Right atrium auricular region (tissue), 2 donors: ENCODE data around the gene CYP8B1. TPM values are rescaled to one million over a fixed set of nuclear protein-coding genes. Genes with fewer than 3 reads are reported as not detected.

ENCODE experiments used
- DNase-seq: peaks from one replicate; pipeline ENCODE4 v3.0.0-alpha.2; 2019; ENCODE audit warnings: low spot score
- H3K27ac ChIP-seq, 2 donors: fragments of 200-600 bp; sonication (generic); 1 replicate in 1 of 2; 2 replicates in 1 of 2; pipeline ENCODE4 v1.5.1; 2016 to 2019
- H3K27me3 ChIP-seq, 2 donors: fragments of 200-600 bp; sonication (generic); one replicate each; pipeline versions ENCODE4 v1.5.1 to v1.6.0; 2017 to 2019
- H3K36me3 ChIP-seq: fragments of 200-600 bp; sonication (generic); one replicate; pipeline ENCODE4 v1.5.1; 2016
- H3K4me1 ChIP-seq, 2 donors: fragments of 200-600 bp; sonication (generic); one replicate each; pipeline versions ENCODE4 v1.5.1 to v1.6.0; 2017 to 2019
- H3K4me3 ChIP-seq, 2 donors: fragments of 200-600 bp; sonication (generic); 1 replicate in 1 of 2; 2 replicates in 1 of 2; pipeline ENCODE4 v1.5.1; 2017 to 2019; ENCODE audit warnings: mild to moderate bottlenecking in 1 of 2, moderate library complexity in 1 of 2
- H3K9me3 ChIP-seq, 2 donors: fragments of 200-600 bp; sonication (generic); one replicate each; pipeline ENCODE4 v1.5.1; 2019
- CTCF ChIP-seq, 2 donors: fragments of 200-600 bp; sonication (generic); IDR thresholded peaks; one replicate each; pipeline ENCODE4 v1.5.1; 2019; ENCODE audit warnings: antibody characterized with exemption in 2 of 2
- total RNA-seq, 2 donors: library from RNA; depleted of rRNA; stranded (reverse); fragments of >200 nt; gene quantifications; one replicate each; pipeline ENCODE4 v1.1.0, GENCODE V29; 2016

CYP8B1 gene
- total RNA-seq, 2 donors from 2014 or later, result not detected

- Histone ChIP-seq H3K4me3 (no peak overlapping the region), H3K4me1 (peaks cover 0 to 4% of the 10 kb centered on the region in 2 donors), H3K27ac (no peak overlapping the region), H3K36me3 (no peaks in the 10 kb centered on the region), H3K27me3 (no peaks in the 10 kb centered on the region), H3K9me3 (no peaks in the 10 kb centered on the region)
- DNase-seq, result no peak
- no peak for TF ChIP-seq CTCF (IDR thresholded peaks at IDR 0.05)
These were observed 24.8 kb upstream of the CYP8B1 start for GRCh38 chr3:42900226-42901072.

GRCh38 chr3:42898896-42899675, 23.4 kb upstream of the CYP8B1 start:
- no peaks in the 10 kb centered on the region for H3K4me1 ChIP-seq
- no peaks in the 10 kb centered on the region for H3K27me3 ChIP-seq

GRCh38 chr3:42895580-42895868, 19.8 kb upstream of the CYP8B1 start:
- Histone ChIP-seq H3K4me1 (no peaks in the 10 kb centered on the region), H3K9me3 (no peaks in the 10 kb centered on the region), H3K27me3 (no peaks in the 10 kb centered on the region), H3K36me3 (no peaks in the 10 kb centered on the region), H3K4me3 (no peak overlapping the region), H3K27ac (no peak overlapping the region)
- TF ChIP-seq CTCF (IDR thresholded peaks at IDR 0.05), result no peak
- no peak for DNase-seq

More at GRCh38 chr3:42898896-42899675, 23.4 kb upstream of the CYP8B1 start:
- H3K27ac ChIP-seq, result no peak overlapping the region
- H3K4me3 ChIP-seq, result no peak overlapping the region
- H3K36me3 ChIP-seq, result no peaks in the 10 kb centered on the region
- TF ChIP-seq CTCF (IDR thresholded peaks at IDR 0.05), result no peak
- H3K9me3 ChIP-seq, result no peaks in the 10 kb centered on the region
- no peak for DNase-seq

- Histone ChIP-seq H3K36me3 (no peaks in the 10 kb centered on the region), H3K27me3 (no peaks in the 10 kb centered on the region), H3K27ac (no peak overlapping the region), H3K4me1 (no peaks in the 10 kb centered on the region), H3K9me3 (no peaks in the 10 kb centered on the region), H3K4me3 (no peak overlapping the region)
- no peak for TF ChIP-seq CTCF (IDR thresholded peaks at IDR 0.05)
- DNase-seq, result no peak
These were observed 19.3 kb upstream of the CYP8B1 start for GRCh38 chr3:42894698-42895579.

GRCh38 chr3:42892807-42893206, 17.1 kb upstream of the CYP8B1 start:
- H3K4me3 ChIP-seq, result no peak overlapping the region
- H3K36me3 ChIP-seq, result no peaks in the 10 kb centered on the region
- H3K9me3 ChIP-seq, result no peaks in the 10 kb centered on the region
- TF ChIP-seq CTCF (IDR thresholded peaks at IDR 0.05), result no peak
- H3K4me1 ChIP-seq, result no peaks in the 10 kb centered on the region
- H3K27me3 ChIP-seq, result no peaks in the 10 kb centered on the region
- H3K27ac ChIP-seq, result no peak overlapping the region
- no peak for DNase-seq
